ENCODE data around the gene ATMIN. TPM values are rescaled to one million over a fixed set of nuclear protein-coding genes. Genes with fewer than 3 reads are reported as not detected.

Gene ATMIN
- total RNA-seq, 1 donor from 2014 or later, result 43.9 TPM

- no peak for DNase-seq
Observed at GRCh38 chr16:81071805-81072204, 36.2 kb downstream of the ATMIN start.

- no peak for DNase-seq
Observed at GRCh38 chr16:81073560-81074330, 38.1 kb downstream of the ATMIN start.

DNA sequence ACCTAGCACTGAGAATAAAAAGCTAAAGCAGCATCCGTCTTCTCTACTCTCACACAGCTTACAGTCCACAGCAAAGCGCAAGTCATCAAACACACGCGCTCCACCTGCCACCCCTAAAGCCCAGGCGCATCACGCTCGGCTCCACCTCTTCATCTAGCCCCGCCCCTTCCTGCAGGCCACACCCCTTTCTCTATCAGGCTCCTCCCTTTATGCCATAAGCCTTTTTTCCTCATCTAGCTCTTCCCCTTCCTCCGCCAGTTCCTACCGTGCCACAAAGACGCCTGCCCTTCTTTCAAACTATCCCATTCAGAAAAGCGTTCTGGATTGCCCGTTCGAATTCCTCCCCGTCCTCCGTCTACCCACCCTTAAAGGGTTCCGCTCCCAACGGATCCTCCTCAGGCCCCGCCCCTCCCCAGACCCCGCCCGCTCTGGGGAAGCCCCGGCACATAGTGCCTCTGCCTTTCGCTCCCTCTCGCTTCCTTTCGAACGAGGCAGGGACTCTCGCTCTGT lies 41.0 kb downstream of the ATMIN start:
- DNase-seq, result peak; percentile 87

DNA sequence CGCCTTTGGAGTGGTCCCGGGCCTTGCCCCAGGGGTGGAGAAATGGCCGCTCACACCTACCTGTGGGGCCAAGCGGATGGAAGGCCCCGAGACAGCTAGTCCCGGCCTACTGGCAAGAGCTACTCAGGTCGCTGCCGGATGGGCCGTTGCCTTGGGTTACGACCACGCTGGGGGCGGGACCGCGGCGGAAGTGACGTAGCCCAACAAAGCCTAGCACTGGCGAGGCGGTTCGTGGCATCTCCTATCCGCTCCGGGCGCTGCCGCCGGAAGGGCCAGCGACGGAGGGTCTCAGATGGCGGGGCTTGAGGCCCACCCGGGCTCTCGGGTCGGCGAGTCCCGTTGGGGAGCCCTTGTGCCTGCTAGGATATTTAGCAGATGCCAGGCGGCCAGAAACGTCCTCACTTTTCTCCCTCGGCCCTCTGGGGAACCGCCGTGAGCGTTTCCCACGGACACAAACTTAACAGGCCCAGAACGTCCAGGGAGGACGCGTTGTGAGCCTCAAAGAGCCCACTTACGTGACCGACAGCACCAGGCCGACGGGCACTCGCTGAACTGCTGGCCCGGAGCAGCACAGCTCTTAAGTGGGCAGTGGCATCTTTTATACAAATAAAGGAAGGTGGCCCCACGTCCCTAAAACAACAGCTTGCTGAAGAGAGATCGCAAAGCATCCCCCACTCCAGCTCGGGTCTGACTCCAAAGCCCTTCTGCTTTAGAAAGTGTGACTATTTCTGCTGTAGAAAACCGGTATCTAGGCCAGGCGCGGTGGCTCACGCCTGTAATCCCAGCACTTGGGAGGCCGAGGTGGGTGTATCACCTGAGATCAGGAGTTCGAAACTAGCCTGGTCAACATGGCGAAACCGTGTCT lies 41.7 kb downstream of the ATMIN start, which contains the start of gene C16orf46:
TSS of gene C16orf46 (minus strand) at position 163 of the 865 bp plus-strand sequence. CDS start 13,283 bp downstream, outside the sequence.
- DNase-seq, result peak; percentile 98

DNA sequence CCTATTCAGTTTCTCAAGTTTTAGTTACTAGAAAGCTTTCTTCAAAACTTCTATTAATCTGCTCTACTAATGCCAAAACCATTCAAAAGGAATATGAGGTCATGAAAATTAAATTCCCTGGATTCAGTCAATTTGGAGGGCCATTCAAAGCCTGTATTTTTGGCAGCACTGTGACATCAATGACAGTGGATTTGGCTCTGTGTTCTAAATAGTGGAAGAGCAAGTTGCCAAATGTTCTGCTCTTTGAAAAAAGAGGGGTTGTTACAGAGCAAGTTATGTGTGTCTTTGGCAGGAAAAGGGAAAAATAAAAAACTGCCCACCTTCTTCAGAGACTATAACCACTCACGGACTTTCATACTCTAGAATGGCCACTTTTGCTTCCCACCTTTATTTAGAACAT lies 44.6 kb downstream of the ATMIN start:
- DNase-seq, result no peak

GRCh38 chr16:81081014-81081413 lies 45.4 kb downstream of the ATMIN start:
- DNase-seq, result no peak

DNA sequence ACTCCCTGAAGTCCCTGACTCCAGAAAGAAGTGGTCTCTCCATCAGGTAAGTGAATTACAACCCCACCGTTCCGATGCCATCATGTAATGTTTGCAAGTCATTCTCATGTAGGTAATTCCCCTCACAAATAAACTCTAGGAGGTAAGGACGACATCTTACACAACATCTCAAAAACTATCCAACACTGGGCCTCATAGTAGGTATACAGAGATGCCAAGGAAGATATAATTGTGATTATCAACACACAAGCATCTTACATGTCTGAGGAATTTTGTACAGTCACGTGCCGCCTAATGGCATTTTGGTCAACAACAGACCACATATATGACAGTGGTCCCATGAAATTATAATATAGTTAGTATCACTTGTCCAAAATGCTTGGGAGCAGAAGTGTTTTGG lies 53.2 kb downstream of the ATMIN start:
- DNase-seq, result no peak

DNA sequence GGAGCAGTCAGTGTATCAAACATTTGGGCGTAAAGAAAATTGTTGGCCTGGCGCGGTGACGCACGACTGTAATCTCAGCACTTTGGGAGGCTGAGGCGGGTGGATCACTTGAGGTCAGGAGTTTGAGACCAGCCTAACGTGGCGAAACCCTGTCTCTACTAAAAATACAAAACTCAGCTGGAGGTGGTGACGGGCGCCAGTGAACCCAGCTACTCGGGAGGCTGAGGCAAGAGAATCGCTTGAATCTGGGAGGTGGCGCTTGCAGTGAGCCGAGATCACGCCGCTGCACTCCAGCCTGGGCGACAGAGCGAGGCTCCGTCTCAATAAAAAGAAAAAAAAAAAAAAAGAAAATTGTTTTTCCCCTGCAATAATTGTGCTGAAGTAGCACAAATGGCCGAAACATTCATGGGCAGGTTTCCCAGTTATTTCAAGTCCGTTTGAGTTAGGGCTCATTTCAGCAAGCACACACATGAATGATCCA lies 59.2 kb downstream of the ATMIN start:
- no peak for DNase-seq

GRCh38 chr16:81095653-81095952 lies 60.0 kb downstream of the ATMIN start:
- no peak for DNase-seq

DNA sequence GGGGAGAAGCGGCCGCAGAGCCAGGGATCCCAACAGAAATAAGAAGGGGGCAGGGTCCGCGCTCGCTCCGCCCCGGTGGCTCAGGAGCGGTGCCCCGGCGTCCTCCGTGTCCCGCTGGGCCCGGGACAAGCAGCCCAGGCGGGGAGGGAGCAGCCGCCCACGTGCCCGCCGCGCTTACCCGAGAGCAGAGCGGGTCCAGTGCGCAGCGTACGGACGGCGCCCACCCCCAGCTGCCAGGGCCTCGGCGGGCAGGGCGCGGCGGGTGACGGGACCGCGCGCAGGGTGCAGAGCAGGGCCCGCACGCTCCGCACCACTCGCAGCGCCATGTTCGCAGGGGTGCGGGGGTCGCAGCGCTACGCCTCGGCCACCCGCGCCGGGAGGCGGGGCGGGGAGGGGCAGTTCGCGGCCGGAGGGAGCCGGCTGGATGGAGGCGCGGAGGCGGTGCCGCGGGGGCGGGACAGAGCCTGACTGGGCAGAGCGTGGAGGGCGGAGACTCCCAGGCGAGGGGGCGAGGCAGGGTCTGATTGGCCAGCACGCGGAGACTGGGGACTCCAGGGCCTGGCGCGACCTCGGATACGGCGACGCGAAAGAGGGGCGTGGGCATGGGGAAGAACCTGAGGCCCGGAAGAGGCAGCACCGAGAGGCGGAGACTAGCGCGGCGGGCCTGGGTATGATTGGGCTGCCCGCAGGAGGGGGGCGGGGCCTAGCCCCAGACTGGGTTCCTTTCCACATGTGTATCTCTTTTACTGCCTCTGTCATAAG lies 60.5 kb downstream of the ATMIN start, which contains the start of gene GCSH:
TSS of gene GCSH (minus strand) at position 443 of the 762 bp plus-strand sequence. CDS start at position 326, 117 bp downstream.
- DNase-seq, result peak; percentile 99

GRCh38 chr16:81096715-81097208 lies 61.1 kb downstream of the ATMIN start:
- no peak for DNase-seq

Other genes with a start within 250 kb of the ATMIN start
- 30.6 and 32.2 TPM in 2 replicates for gene CDYL2, start 231.2 kb upstream of the ATMIN start, total RNA-seq
- gene CMC2, start 29.0 kb upstream of the ATMIN start, total RNA-seq, result 35.7 and 47.4 TPM in 2 replicates
- gene CENPN, start 28.6 kb upstream of the ATMIN start, total RNA-seq, result 57.2 and 101 TPM in 2 replicates
- 0.23 and 0.51 TPM in 2 replicates for gene C16orf46, start 41.4 kb downstream of the ATMIN start, total RNA-seq
- 9.2 and 29.8 TPM in 2 replicates for gene GCSH, start 60.6 kb downstream of the ATMIN start, total RNA-seq
- gene BCO1, start 202.8 kb downstream of the ATMIN start, total RNA-seq, result not detected in 2 replicates

All from dermis blood vessel endothelial cell (primary cell).